Measurements from ENCODE around the gene FOXP3. TPM values are rescaled to one million over a fixed set of nuclear protein-coding genes. Genes with fewer than 3 reads are reported as not detected.

Gene FOXP3
- total RNA-seq, 1 experiment from 2014 or later = 0.15 TPM

DNA sequence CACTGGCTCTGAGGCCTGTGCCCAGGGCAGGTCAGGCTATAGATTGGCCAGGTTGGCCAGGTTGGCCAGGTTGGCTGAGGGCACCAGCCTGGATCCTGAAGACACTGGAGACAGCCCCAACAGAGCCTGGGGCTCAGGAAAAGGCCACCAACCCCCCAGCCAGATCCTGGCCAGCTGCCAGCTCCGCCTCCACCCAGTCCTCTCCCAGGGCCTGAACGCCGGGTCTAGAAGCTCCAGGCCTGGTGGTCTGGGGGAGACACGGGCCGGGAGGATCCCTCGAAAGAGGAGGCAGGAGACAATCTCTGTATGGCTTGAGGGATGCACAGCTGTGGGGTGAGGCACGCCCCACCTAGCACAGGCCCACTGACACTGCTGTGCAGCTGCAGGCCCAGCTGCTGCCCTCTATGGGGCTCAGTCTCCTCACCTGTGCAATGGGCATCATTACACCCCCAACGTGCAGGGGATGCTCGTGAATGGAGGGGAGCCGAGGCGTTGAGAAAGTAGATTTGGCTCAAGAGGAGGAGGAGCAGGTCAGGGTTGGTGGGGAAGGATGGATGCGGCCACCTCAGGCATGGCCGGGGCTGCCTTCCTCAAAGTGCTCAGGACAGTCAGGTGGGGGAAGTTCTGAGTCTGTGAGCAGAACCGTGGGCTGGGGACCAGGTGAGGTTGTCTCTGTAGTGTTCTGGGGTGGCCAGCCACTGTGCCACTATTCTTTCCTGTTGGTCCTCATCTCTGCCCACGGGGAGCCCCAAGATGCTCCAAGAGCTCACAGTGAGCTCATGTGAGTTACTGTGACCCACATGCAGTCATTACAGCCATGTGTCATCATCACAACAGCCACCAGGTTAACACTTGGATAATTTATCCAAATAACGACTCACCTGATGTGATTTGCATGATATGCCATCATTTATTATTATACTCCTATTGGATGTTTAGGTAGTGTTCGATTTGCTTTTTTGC lies 28.2 kb upstream of the FOXP3 start:
- no peaks in the 10 kb centered on the region for H3K36me3 ChIP-seq (ENCODE audit: control insufficient read depth in 1 of 2, insufficient read depth in 2 of 2, low read length in 2 of 2)
- H2AFZ ChIP-seq (ENCODE audit: low read depth, low read length, poor library complexity, severe bottlenecking) = no peak overlapping the region
- H3K9me2 ChIP-seq (ENCODE audit: insufficient read depth) = no peaks in the 10 kb centered on the region
- CTCF ChIA-PET = interaction anchor here (0.6 to 1.4 kb wide), 6 partner anchors 24 to 546 kb away, joined by 3 to 5 read pairs (median 4); no protein-coding TSS in a partner anchor
- no peaks in the 10 kb centered on the region for H3K4me1 ChIP-seq (ENCODE audit: control insufficient read depth in 1 of 2, insufficient read depth in 2 of 2, low read length in 2 of 2)
- H4K20me1 ChIP-seq (ENCODE audit: insufficient read depth) = no peaks in the 10 kb centered on the region
- no peaks in the 10 kb centered on the region for H3K9me3 ChIP-seq (ENCODE audit: control insufficient read depth in 1 of 2, insufficient read depth in 1 of 2, low read depth in 1 of 2, low read length in 2 of 2)
- intact Hi-C loops (cut with micrococcal nuclease) = loop anchor here (5.0 kb wide), 1 partner anchor 460 kb away; no protein-coding TSS in a partner anchor
- no peak overlapping the region for H3K4me3 ChIP-seq (replicated peaks in 1 of 2; ENCODE audit: low read depth in 1 of 2, low read length in 2 of 2)
- RAD21 ChIA-PET (ENCODE audit: low non-redundant PET in 1 of 2, low total read pairs in 2 of 2, uncharacterized antibody in 2 of 2, unreplicated experiment in 2 of 2) = no interaction called here
- no peak for TF ChIP-seq YY1 (IDR thresholded peaks at IDR 0.05; ENCODE audit: extremely low read depth, insufficient replicate concordance, low read depth, low read length)
- no peak for TF ChIP-seq EGR1 (IDR thresholded peaks at IDR 0.05; ENCODE audit: low read depth)
- no peak for TF ChIP-seq ELF1 (IDR thresholded peaks at IDR 0.05; ENCODE audit: borderline replicate concordance, low read depth)
- TF ChIP-seq JUND (IDR thresholded peaks at IDR 0.05) = no peak
- TF ChIP-seq, protein P1, sequence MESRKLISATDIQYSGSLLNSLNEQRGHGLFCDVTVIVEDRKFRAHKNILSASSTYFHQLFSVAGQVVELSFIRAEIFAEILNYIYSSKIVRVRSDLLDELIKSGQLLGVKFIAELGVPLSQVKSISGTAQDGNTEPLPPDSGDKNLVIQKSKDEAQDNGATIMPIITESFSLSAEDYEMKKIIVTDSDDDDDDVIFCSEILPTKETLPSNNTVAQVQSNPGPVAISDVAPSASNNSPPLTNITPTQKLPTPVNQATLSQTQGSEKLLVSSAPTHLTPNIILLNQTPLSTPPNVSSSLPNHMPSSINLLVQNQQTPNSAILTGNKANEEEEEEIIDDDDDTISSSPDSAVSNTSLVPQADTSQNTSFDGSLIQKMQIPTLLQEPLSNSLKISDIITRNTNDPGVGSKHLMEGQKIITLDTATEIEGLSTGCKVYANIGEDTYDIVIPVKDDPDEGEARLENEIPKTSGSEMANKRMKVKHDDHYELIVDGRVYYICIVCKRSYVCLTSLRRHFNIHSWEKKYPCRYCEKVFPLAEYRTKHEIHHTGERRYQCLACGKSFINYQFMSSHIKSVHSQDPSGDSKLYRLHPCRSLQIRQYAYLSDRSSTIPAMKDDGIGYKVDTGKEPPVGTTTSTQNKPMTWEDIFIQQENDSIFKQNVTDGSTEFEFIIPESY (IDR thresholded peaks at IDR 0.05; ENCODE audit: extremely low read depth, insufficient replicate concordance, low read length) = no peak
- no peak for TF ChIP-seq SIN3A (IDR thresholded peaks at IDR 0.05; ENCODE audit: low read depth)
- no peak for TF ChIP-seq CBX3 (IDR thresholded peaks at IDR 0.05; ENCODE audit: low read depth)
- no peak for TF ChIP-seq ATF3 (IDR thresholded peaks at IDR 0.05)
- no peak for TF ChIP-seq POLR2A (IDR thresholded peaks at IDR 0.05; ENCODE audit: borderline replicate concordance, extremely low read depth, insufficient read depth, insufficient read length)
- no peak overlapping the region for H3K27ac ChIP-seq (ENCODE audit: low read depth, low read length)
- no TSS peak for BruUV-seq (replicated peaks)
- no peaks in the 10 kb centered on the region for H3K79me2 ChIP-seq (ENCODE audit: insufficient read depth, low read length)
- no peak overlapping the region for H3K4me2 ChIP-seq (ENCODE audit: low read length)
- H3K9ac ChIP-seq (ENCODE audit: low read length) = no peak overlapping the region
- DNase-seq (ENCODE audit: low read depth, low spot score) (no peak), ATAC-seq (peak; percentile 23; the same call in 1 of the 2 replicates)
- POLR2A ChIA-PET = no interaction called here
- no peaks in the 10 kb centered on the region for H3K27me3 ChIP-seq (ENCODE audit: insufficient read depth, low read length)

Measured in HCT116 (cell line).